Measurements from ENCODE around the gene ANXA2. TPM values are rescaled to one million over a fixed set of nuclear protein-coding genes. Genes with fewer than 3 reads are reported as not detected.

ANXA2 gene
- total RNA-seq, 1 donor from 2014 or later, result 925 TPM

DNA sequence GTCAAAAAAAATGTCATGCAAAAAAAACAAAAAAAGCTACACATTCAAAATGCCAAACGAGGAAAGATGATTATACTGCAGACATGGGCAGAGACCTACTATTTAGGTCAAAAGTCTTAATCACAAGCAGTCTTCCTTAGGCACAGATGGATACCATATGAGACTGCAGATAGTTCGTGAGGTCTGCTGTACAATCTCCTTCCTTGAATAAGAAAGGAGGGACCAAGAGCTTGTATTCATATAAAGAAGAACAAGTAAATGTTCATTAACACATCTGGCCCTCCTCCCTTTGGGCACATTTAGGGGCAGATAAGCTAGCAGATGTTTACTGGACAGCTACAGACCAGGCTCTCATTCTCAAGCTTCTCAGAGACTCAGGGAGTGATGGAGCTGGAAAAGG lies 45.3 kb downstream of the ANXA2 start:
- H3K27me3 Mint-ChIP-seq (ENCODE audit: unreplicated experiment), result peaks cover 7% of the 10 kb centered on the region
- H3K36me3 Mint-ChIP-seq (ENCODE audit: unreplicated experiment), result peaks cover 34% of the 10 kb centered on the region
- peaks cover 4% of the 10 kb centered on the region for H3K9me3 Mint-ChIP-seq (ENCODE audit: unreplicated experiment)
- H3K27ac Mint-ChIP-seq (ENCODE audit: unreplicated experiment), result peak overlapping the region; percentile 56
- H3K4me3 Mint-ChIP-seq (ENCODE audit: unreplicated experiment), result peak overlapping the region; percentile 35
- TF ChIP-seq, protein P1, sequence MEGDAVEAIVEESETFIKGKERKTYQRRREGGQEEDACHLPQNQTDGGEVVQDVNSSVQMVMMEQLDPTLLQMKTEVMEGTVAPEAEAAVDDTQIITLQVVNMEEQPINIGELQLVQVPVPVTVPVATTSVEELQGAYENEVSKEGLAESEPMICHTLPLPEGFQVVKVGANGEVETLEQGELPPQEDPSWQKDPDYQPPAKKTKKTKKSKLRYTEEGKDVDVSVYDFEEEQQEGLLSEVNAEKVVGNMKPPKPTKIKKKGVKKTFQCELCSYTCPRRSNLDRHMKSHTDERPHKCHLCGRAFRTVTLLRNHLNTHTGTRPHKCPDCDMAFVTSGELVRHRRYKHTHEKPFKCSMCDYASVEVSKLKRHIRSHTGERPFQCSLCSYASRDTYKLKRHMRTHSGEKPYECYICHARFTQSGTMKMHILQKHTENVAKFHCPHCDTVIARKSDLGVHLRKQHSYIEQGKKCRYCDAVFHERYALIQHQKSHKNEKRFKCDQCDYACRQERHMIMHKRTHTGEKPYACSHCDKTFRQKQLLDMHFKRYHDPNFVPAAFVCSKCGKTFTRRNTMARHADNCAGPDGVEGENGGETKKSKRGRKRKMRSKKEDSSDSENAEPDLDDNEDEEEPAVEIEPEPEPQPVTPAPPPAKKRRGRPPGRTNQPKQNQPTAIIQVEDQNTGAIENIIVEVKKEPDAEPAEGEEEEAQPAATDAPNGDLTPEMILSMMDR (IDR thresholded peaks at IDR 0.05; ENCODE audit: partially characterized antibody, unreplicated experiment), result no peak
- H3K4me1 Mint-ChIP-seq (ENCODE audit: low read depth, unreplicated experiment), result peaks cover 35% of the 10 kb centered on the region
- no peak for DNase-seq

DNA sequence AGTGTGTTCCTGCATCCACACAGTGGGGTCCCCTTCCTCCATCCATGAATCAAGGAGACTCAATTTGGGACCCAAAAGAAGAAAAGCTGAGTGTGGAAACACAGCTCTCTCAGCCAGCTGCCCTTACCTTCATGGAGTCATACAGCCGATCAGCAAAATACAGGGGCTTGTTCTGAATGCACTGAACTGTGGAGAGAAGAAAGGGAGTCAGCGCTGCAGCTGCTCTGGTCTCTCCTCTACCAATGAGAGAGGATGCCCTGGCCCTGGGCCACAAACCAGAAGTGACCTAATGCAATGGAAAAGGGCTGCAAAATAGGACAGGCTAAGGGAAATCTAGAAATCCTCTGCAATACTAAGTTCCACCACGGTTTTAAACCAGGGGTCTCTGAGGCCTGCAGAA lies 46.7 kb downstream of the ANXA2 start:
- H3K9me3 Mint-ChIP-seq (ENCODE audit: unreplicated experiment), result peaks cover 4% of the 10 kb centered on the region
- peaks cover 39% of the 10 kb centered on the region for H3K36me3 Mint-ChIP-seq (ENCODE audit: unreplicated experiment)
- TF ChIP-seq, protein P1 (IDR thresholded peaks at IDR 0.05; ENCODE audit: partially characterized antibody, unreplicated experiment), result no peak
- no peak overlapping the region for H3K4me3 Mint-ChIP-seq (ENCODE audit: unreplicated experiment)
- DNase-seq, result no peak
- H3K4me1 Mint-ChIP-seq (ENCODE audit: low read depth, unreplicated experiment), result peaks cover 35% of the 10 kb centered on the region
- H3K27ac Mint-ChIP-seq (ENCODE audit: unreplicated experiment), result peak overlapping the region; percentile 11
- peaks cover 7% of the 10 kb centered on the region for H3K27me3 Mint-ChIP-seq (ENCODE audit: unreplicated experiment)

DNA sequence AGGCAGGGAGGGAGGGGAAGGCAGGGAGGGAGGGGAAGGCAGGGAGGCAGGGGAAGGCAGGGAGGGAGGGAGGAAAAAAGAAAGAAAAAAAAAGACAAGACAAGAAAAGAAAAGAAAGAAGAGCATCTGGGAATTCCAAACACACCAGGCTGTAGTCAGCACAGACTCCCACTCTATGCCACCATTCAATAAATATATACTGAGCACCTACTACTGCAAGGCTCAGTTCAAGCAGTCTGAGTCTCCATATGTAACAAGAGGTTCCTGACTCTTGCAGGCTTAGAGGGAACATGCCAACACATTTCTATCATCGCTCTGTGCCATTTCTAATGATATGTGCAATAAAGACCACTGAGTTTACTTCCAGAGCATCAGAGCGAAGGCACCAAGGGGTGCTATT lies 47.7 kb downstream of the ANXA2 start:
- peak overlapping the region; percentile 85 for H3K27ac Mint-ChIP-seq (ENCODE audit: unreplicated experiment)
- peaks cover 7% of the 10 kb centered on the region for H3K27me3 Mint-ChIP-seq (ENCODE audit: unreplicated experiment)
- TF ChIP-seq, protein P1 (IDR thresholded peaks at IDR 0.05; ENCODE audit: partially characterized antibody, unreplicated experiment), result no peak
- H3K36me3 Mint-ChIP-seq (ENCODE audit: unreplicated experiment), result peaks cover 37% of the 10 kb centered on the region
- H3K4me3 Mint-ChIP-seq (ENCODE audit: unreplicated experiment), result no peak overlapping the region
- peaks cover under 1% of the 10 kb centered on the region for H3K9me3 Mint-ChIP-seq (ENCODE audit: unreplicated experiment)
- peaks cover 34% of the 10 kb centered on the region for H3K4me1 Mint-ChIP-seq (ENCODE audit: low read depth, unreplicated experiment)
- no peak for DNase-seq

DNA sequence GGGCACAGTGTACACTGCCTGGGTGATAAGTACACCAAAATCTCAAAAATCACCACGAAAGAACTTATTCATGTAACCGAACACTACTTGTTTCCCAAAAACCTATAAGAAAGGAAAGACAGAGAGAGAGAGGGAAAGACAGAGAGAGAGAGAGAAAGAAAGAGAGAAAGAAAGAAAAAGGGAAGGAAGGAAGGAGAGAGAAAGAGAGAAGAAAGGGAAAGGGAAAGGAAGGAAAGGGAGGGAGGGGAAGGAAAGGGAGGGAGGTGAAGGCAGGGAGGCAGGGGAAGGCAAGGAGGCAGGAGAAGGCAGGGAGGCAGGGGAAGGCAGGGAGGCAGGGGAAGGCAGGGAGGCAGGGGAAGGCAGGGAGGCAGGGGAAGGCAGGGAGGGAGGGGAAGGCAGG lies 48.2 kb downstream of the ANXA2 start:
- Mint-ChIP-seq H3K27me3 (ENCODE audit: unreplicated experiment) (peaks cover 7% of the 10 kb centered on the region), H3K4me1 (ENCODE audit: low read depth, unreplicated experiment) (peaks cover 32% of the 10 kb centered on the region), H3K36me3 (ENCODE audit: unreplicated experiment) (peaks cover 32% of the 10 kb centered on the region), H3K27ac (ENCODE audit: unreplicated experiment) (no peak overlapping the region), H3K4me3 (ENCODE audit: unreplicated experiment) (no peak overlapping the region), H3K9me3 (ENCODE audit: unreplicated experiment) (no peaks in the 10 kb centered on the region)
- TF ChIP-seq, protein P1 (IDR thresholded peaks at IDR 0.05; ENCODE audit: partially characterized antibody, unreplicated experiment), result no peak
- DNase-seq, result no peak

DNA sequence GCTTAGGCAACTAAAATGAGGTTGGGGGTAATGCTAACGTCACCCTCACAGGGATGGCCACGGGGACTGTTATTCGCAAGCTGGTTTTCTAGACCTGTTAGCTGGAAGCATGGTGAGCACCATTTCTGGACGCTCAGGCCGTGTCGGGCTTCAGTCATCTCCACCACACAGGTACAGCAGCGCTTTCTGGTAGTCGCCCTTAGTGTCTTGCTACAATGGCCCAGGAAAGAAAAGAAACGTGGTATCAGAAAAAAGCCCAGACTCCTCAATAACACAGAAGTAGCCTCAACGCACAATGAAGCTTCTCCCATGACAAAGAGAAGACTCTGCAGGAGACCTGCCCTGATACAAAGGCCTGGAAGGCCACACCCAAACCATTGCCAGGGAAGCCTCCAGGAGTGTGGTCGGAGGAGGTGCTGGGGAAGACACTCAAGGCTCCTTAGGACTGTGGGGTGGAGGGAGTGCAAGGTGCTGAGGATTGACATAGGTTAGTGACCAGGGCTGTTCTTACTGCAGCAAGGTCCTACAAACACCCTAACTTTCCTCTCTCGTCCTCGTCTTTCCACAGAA lies 50.2 kb downstream of the ANXA2 start:
- H3K4me3 Mint-ChIP-seq (ENCODE audit: unreplicated experiment), result no peak overlapping the region
- DNase-seq, result no peak
- H3K36me3 Mint-ChIP-seq (ENCODE audit: unreplicated experiment), result peaks cover 27% of the 10 kb centered on the region
- H3K9me3 Mint-ChIP-seq (ENCODE audit: unreplicated experiment), result peaks cover 1% of the 10 kb centered on the region
- H3K27ac Mint-ChIP-seq (ENCODE audit: unreplicated experiment), result no peak overlapping the region
- TF ChIP-seq, protein P1 (IDR thresholded peaks at IDR 0.05; ENCODE audit: partially characterized antibody, unreplicated experiment), result no peak
- H3K27me3 Mint-ChIP-seq (ENCODE audit: unreplicated experiment), result peaks cover 7% of the 10 kb centered on the region
- H3K4me1 Mint-ChIP-seq (ENCODE audit: low read depth, unreplicated experiment), result peaks cover 23% of the 10 kb centered on the region
